ENCODE results near the gene NQO1.

- TF ChIP-seq, protein P1, sequence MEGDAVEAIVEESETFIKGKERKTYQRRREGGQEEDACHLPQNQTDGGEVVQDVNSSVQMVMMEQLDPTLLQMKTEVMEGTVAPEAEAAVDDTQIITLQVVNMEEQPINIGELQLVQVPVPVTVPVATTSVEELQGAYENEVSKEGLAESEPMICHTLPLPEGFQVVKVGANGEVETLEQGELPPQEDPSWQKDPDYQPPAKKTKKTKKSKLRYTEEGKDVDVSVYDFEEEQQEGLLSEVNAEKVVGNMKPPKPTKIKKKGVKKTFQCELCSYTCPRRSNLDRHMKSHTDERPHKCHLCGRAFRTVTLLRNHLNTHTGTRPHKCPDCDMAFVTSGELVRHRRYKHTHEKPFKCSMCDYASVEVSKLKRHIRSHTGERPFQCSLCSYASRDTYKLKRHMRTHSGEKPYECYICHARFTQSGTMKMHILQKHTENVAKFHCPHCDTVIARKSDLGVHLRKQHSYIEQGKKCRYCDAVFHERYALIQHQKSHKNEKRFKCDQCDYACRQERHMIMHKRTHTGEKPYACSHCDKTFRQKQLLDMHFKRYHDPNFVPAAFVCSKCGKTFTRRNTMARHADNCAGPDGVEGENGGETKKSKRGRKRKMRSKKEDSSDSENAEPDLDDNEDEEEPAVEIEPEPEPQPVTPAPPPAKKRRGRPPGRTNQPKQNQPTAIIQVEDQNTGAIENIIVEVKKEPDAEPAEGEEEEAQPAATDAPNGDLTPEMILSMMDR (IDR thresholded peaks at IDR 0.05 in 8 of 11, conservative IDR thresholded peaks at IDR 0.05 in 3 of 11) = no peak
- TF ChIP-seq POLR2A (IDR thresholded peaks at IDR 0.05) = no peak
Observed at GRCh38 chr16:69660166-69660565, 66.2 kb downstream of the NQO1 start.

Data from spleen (tissue), 7 donors.